PC-9 (cell line): ENCODE data around the gene PHLDA1. TPM values are rescaled to one million over a fixed set of nuclear protein-coding genes. Genes with fewer than 3 reads are reported as not detected.

ENCODE experiments used
- BruUV-seq: library from RNA; stranded (reverse); fragments of 400-500 nt; replicated peaks from 2 replicates; lab custom pipeline; 2021; lab: Mats Ljungman, UMichigan
- CTCF ChIA-PET: fragments of 300-600 bp; sonication (Branson Sonifier 250); formaldehyde crosslinking; loops from one replicate; lab custom pipeline; 2022; ENCODE audit warnings: antibody characterized with exemption; lab: Charles Lee
- POLR2A ChIA-PET: fragments of 300-600 bp; sonication (Branson Sonifier 250); formaldehyde crosslinking; loops from one replicate; lab custom pipeline; 2022; ENCODE audit warnings: antibody characterized with exemption; ENCODE audit not compliant: unreplicated experiment; lab: Charles Lee
- DNase-seq, 2 experiments: peaks; one replicate each; pipeline versions ENCODE4 v3.0.0 to v3.0.0-alpha.2; 2015 to 2022; ENCODE audit warnings: mixed read lengths in 1 of 2
- H2AFZ ChIP-seq: fragments of 200-600 bp; sonication (generic); 2 replicates; pipeline ENCODE4 v1.8.1; 2017; ENCODE audit warnings: antibody characterized with exemption
- H3F3A ChIP-seq: fragments of 200-600 bp; sonication (generic); 2 replicates; pipeline ENCODE4 v1.8.1; 2017; ENCODE audit warnings: antibody characterized with exemption, mild to moderate bottlenecking, low read depth; ENCODE audit not compliant: insufficient read depth
- H3K27ac ChIP-seq: fragments of 200-600 bp; sonication (generic); 2 replicates; pipeline ENCODE4 v1.6.1; 2016; ENCODE audit warnings: mixed run types
- H3K27me3 ChIP-seq: fragments of 200-600 bp; sonication (generic); 2 replicates; pipeline ENCODE4 v1.6.1; 2016; ENCODE audit warnings: low read depth, mixed run types; ENCODE audit not compliant: insufficient read depth
- H3K36me3 ChIP-seq: fragments of 200-600 bp; sonication (generic); 2 replicates; pipeline ENCODE4 v1.6.1; 2016; ENCODE audit warnings: low read depth, mixed run types
- H3K4me1 ChIP-seq: fragments of 200-600 bp; sonication (generic); replicated peaks from 2 replicates; pipeline ENCODE4 v1.6.1; 2016; ENCODE audit warnings: mixed run types; ENCODE audit not compliant: insufficient read depth
- H3K4me2 ChIP-seq: fragments of 200-600 bp; sonication (generic); 2 replicates; pipeline ENCODE4 v1.6.1; 2017; ENCODE audit warnings: mixed run types
- H3K4me3 ChIP-seq: fragments of 200-600 bp; sonication (generic); 2 replicates; pipeline ENCODE4 v1.6.1; 2016; ENCODE audit warnings: mixed run types
- H3K79me2 ChIP-seq: fragments of 200-600 bp; sonication (generic); 2 replicates; pipeline ENCODE4 v1.6.1; 2017; ENCODE audit warnings: low read depth, mixed run types
- H3K9me2 ChIP-seq: fragments of 200-600 bp; sonication (generic); 2 replicates; pipeline ENCODE4 v1.8.1; 2017; ENCODE audit warnings: mild to moderate bottlenecking; ENCODE audit not compliant: insufficient read depth
- H3K9me3 ChIP-seq: fragments of 200-600 bp; sonication (generic); 2 replicates; pipeline ENCODE4 v1.8.1; 2016; ENCODE audit warnings: low read depth; ENCODE audit not compliant: insufficient read depth
- H4K20me1 ChIP-seq: fragments of 200-600 bp; sonication (generic); 2 replicates; pipeline ENCODE4 v1.8.1; 2017; ENCODE audit not compliant: insufficient read depth
- EZH2 ChIP-seq: fragments of 200-600 bp; sonication (generic); IDR thresholded peaks from 2 replicates; pipeline ENCODE4 v1.8.0; 2017; ENCODE audit warnings: antibody characterized with exemption, low read depth
- intact Hi-C: fragments of 100-400 bp; cut with micrococcal nuclease; formaldehyde crosslinking; loops from one replicate; pipeline ENCODE4 v1.10.0; 2022; ENCODE audit not compliant: unreplicated experiment
- total RNA-seq: library from RNA; stranded (reverse); gene quantifications from 2 replicates; pipeline ENCODE4 v1.2.3, GENCODE V29; 2021
- TF ChIP-seq, protein P1 (sequence below): fragments of 200-600 bp; sonication (generic); conservative IDR thresholded peaks from 2 replicates; pipeline ENCODE4 v1.6.1; 2017; ENCODE audit warnings: mixed run types, antibody characterized with exemption, mild to moderate bottlenecking, moderate library complexity

The PHLDA1 gene
- total RNA-seq, 1 experiment from 2014 or later = 38.3 TPM

DNA sequence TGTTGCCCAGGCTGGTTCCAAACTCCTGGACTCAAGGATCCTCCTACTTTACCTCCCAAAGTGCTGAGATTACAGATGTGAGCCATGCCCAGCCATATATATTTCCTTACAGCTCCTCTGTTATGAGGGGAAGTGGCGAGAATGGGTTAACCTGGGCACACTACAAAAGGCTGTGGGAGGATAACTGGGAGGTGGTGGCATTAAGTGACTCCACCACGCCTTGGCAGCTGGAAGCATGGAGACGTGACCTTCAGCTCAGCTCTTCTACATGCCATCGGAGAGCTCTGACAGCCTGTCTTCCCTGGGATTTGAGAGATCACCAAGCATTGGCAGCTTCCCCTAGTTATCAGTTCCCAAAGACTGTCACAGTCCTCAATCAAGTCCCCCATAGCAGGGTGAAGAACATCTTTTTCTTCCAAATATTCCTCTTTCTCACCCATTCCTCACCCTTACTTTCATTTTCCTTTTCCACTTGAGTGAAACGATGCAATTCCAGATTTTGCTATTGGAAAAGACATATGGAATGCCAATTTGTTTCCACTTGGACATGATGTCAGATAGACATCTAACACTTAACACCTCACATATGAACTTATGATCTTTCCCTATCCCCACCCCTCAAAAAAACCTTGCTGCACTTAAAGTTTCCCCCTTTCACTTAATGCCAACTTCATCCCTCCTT, 48.5 kb downstream of the PHLDA1 start:
- Histone ChIP-seq H3K36me3 (no peaks in the 10 kb centered on the region), H3K4me1 (peaks cover 69% of the 10 kb centered on the region), H3K27ac (no peak overlapping the region), H3K4me3 (no peak overlapping the region), H4K20me1 (no peaks in the 10 kb centered on the region), H3K27me3 (no peaks in the 10 kb centered on the region), H3F3A (peaks cover 36% of the 10 kb centered on the region), H3K9me3 (no peaks in the 10 kb centered on the region), H3K79me2 (no peaks in the 10 kb centered on the region), H3K4me2 (no peak overlapping the region), H2AFZ (no peak overlapping the region), H3K9me2 (no peaks in the 10 kb centered on the region)
- DNase-seq = no peak
- intact Hi-C loops = loop anchor here (1.0 kb wide), 1 partner anchor 37 kb away; no protein-coding TSS in a partner anchor
- BruUV-seq = no TSS peak
- POLR2A ChIA-PET = interaction anchor here (0.6 to 0.9 kb wide), 3 partner anchors 48 to 472 kb away, joined by 3 to 7 read pairs (median 4); partner anchors contain the start of gene KRR1
- TF ChIP-seq EZH2 = no peak
- TF ChIP-seq, protein P1, sequence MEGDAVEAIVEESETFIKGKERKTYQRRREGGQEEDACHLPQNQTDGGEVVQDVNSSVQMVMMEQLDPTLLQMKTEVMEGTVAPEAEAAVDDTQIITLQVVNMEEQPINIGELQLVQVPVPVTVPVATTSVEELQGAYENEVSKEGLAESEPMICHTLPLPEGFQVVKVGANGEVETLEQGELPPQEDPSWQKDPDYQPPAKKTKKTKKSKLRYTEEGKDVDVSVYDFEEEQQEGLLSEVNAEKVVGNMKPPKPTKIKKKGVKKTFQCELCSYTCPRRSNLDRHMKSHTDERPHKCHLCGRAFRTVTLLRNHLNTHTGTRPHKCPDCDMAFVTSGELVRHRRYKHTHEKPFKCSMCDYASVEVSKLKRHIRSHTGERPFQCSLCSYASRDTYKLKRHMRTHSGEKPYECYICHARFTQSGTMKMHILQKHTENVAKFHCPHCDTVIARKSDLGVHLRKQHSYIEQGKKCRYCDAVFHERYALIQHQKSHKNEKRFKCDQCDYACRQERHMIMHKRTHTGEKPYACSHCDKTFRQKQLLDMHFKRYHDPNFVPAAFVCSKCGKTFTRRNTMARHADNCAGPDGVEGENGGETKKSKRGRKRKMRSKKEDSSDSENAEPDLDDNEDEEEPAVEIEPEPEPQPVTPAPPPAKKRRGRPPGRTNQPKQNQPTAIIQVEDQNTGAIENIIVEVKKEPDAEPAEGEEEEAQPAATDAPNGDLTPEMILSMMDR = no peak
- CTCF ChIA-PET = no interaction called here

DNA sequence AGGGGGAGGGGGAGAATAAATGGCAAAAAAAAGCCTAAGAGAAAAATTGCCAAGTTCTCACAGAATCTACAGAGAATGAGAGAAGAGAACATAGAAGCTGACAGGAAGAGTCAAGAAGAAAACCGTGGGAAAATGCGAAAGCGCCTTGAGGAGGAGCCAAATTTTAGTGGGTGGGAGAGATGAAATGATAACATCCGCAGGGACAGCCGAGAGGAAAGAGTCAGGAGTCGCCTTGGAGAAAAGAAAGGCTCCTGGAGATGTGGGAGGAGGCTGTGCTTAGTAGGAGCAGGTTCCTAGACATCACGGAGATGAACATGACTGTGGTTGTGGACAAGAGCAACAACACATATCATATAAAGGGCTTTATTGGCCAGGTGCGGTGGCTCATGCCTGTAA, 49.4 kb downstream of the PHLDA1 start:
- TF ChIP-seq, protein P1 = no peak
- TF ChIP-seq EZH2 = no peak
- Histone ChIP-seq H3K27ac (no peak overlapping the region), H3K4me2 (no peak overlapping the region), H3K4me3 (no peak overlapping the region), H3K36me3 (no peaks in the 10 kb centered on the region), H2AFZ (no peak overlapping the region), H3K9me3 (no peaks in the 10 kb centered on the region), H3K79me2 (no peaks in the 10 kb centered on the region), H4K20me1 (no peaks in the 10 kb centered on the region), H3K4me1 (peaks cover 75% of the 10 kb centered on the region), H3K27me3 (no peaks in the 10 kb centered on the region), H3K9me2 (no peaks in the 10 kb centered on the region), H3F3A (peaks cover 42% of the 10 kb centered on the region)
- POLR2A ChIA-PET = no interaction called here
- CTCF ChIA-PET = no interaction called here
- DNase-seq = no peak
- BruUV-seq = no TSS peak
- intact Hi-C loops = no loop called here

DNA sequence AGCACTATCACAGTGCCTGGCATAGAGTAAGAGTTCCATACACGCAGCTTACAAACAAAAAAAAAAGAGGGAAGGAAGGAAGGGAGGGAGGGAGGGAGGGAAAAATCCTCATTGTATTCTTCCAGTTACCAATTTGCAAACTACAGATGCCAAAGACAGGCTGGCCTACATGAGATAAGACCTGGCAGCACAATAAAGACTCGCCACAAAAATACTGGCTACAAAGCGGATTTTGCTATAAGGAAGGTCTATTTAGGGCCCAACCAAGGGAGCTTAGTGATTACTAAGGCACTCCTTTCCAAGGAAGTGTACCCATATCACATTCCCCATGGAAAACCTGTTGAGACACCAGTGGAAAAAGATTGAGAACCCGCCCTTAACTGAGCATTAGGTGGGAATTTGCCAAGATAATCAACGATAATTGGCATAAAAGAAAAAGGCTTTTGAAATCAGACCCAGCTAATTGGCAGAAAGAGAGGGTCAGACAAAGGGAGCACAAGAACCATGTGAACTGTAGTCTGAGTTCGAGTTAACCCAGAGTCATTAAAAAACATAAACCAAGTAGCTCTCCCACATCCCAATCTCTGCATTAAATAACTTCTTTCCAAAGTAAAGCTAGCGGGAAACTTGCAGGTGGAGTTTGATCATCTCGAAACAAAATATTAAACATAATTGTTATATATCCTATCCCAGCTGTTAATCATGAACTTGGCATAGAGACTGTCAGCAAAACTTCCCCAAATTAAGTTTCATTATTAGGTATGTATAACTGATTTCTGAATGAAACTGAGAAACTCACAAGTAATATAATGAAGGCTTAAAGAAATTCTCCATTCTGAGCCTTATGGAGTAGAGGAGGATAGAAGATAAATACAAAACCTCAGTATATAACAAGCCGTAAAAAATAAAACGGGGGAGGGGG, 50.1 kb downstream of the PHLDA1 start:
- BruUV-seq = no TSS peak
- Histone ChIP-seq H3K36me3 (no peaks in the 10 kb centered on the region), H3F3A (peaks cover 48% of the 10 kb centered on the region), H3K9me3 (no peaks in the 10 kb centered on the region), H3K79me2 (no peaks in the 10 kb centered on the region), H4K20me1 (no peaks in the 10 kb centered on the region), H2AFZ (no peak overlapping the region), H3K4me3 (no peak overlapping the region), H3K27me3 (no peaks in the 10 kb centered on the region), H3K27ac (peak overlapping the region; percentile 99), H3K4me2 (no peak overlapping the region), H3K9me2 (no peaks in the 10 kb centered on the region), H3K4me1 (peaks cover 81% of the 10 kb centered on the region)
- TF ChIP-seq EZH2 = no peak
- TF ChIP-seq, protein P1 = no peak
- intact Hi-C loops = no loop called here
- ChIA-PET CTCF (interaction anchor here (1.1 kb wide), 1 partner anchor 32 kb away, joined by 7 read pairs; no protein-coding TSS in a partner anchor), POLR2A (no interaction called here)
- DNase-seq = no peak
